Colon (tissue), 2 donors: ENCODE measurements around the gene ZNF614.
"Not testable (repeated sequence)": the region's sequence is repeated elsewhere in the genome, so short reads cannot be mapped to it uniquely, and the experiment has no call there.

Source experiments
- FAIRE-seq: peaks from 2 replicates; lab custom pipeline; 2012; peaks lifted over from hg19 to GRCh38; lab: Jason Lieb, UNC
- donor health status: control.
- donor health status: control.

ZNF614 gene

GRCh38 chr19:52028027-52028779 lies at the start of gene ZNF614:
TSS of gene ZNF614 (minus strand) at chr19:52028379. CDS start at chr19:52025745, 2,634 bp downstream.
- no peak for FAIRE-seq

DNA sequence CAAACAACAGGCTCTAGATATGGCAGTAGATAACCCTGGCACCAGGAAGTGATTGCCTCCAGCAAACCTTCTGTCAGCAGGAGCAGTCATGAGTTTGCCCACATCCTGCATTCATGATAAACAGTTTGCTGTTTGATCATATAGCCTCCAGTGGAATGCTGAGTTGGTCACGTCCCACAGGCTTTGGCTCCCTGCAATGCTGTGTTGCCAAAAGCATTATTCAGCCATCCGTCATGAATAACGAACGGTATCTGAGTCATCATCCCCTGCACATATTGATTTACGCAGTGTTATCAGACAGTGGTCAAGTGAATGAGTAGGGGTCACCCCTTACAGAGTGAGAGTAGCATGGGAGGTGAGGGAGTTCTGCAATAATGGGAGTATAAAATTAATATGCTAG lies 42.3 kb upstream of the ZNF614 start:
- no peak for FAIRE-seq

GRCh38 chr19:52069653-52070052 lies 41.5 kb upstream of the ZNF614 start:
- no peak for FAIRE-seq

DNA sequence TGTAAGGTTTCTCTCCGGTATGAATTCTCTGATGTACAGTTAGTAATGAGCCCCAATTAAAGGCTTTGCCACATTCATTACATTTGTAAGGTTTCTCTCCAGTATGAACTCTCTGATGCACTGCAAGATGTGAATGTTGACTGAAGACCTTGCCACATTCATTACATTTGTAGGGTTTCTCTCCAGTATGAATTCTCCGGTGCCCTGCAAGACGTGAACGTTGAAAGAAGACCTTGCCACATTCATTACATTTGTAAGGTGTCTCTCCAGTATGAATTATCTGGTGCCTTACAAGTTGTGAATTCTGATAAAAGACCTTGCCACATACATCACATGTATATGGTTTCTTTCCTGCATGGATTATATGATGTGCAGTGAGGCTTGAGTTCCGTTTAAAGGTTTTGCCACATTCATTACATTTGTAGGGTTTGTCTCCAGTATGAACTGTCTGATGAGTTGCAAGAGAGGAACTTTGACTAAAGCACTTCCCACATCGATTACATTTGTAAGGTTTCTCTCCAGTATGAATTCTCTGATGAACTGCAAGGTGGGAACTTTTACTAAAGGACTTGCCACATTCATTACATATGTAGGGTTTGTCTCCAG lies 38.2 kb upstream of the ZNF614 start:
- no peak for FAIRE-seq

DNA sequence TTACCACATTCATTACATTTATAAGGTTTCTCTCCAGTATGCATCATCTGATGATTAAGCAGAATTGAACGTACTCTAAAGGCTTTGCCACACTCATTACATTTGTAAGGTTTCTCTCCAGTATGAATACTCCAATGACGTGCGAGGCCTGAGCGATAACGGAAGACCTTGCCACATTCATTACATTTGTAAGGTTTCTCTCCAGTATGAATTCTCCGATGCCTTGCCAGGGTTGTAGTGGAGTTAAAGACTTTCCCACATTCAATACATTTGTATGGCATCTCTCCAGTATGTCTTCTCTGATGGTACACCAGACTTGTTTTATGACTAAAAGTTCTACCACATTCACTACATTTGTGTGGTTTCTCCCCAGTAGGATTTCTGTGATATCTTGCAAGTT lies 37.2 kb upstream of the ZNF614 start:
- FAIRE-seq: no peak

DNA sequence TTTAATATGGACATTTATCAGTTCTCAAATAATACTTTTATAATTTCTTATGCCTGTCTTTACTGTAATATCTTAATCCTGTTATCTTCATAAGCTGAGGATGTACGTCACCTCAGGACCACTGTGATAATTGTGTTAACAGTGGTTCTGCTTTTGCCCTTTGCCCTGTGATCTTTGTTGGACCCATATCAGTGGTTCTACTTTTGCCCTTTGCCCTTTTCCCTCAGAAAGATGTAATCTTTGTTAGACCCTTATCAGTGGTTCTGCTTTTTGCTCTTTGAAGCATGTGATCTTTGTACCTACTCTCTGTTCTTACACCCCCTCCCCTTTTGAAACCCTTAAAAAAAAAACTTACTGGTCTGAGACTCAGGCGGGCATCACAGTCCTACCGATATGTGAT lies 28.3 kb upstream of the ZNF614 start:
- not testable (repeated sequence) for FAIRE-seq

- not testable (repeated sequence) for FAIRE-seq
Measured at GRCh38 chr19:52051736-52052135, 23.6 kb upstream of the ZNF614 start.

GRCh38 chr19:52048555-52049501 lies 20.6 kb upstream of the ZNF614 start, which contains the start of gene ZNF432:
TSS of gene ZNF432 (minus strand) at chr19:52048838. CDS start at chr19:52046868, 1,970 bp downstream.
- FAIRE-seq: no peak

- FAIRE-seq: no peak
Measured at GRCh38 chr19:52039169-52039568, 11.0 kb upstream of the ZNF614 start.

GRCh38 chr19:52034051-52034728 lies 6.0 kb upstream of the ZNF614 start:
- FAIRE-seq: no peak

DNA sequence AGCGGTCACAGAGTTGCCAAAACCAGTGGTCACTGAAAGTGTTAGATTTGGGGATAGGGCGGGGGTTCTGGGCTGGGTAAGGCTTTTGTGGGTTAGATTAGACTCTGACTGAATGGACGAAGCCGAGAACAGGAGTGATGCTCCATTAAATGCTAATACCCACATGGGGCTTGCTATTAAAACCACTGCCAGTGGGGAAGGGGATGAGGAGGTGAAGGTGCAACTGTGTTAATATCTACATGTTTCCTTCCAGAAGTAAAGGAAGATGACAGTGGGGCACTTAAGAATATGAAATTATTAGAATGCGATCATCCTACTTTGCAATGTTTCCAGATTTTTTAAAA lies 573 bp upstream of the ZNF614 start:
- no peak for FAIRE-seq

DNA sequence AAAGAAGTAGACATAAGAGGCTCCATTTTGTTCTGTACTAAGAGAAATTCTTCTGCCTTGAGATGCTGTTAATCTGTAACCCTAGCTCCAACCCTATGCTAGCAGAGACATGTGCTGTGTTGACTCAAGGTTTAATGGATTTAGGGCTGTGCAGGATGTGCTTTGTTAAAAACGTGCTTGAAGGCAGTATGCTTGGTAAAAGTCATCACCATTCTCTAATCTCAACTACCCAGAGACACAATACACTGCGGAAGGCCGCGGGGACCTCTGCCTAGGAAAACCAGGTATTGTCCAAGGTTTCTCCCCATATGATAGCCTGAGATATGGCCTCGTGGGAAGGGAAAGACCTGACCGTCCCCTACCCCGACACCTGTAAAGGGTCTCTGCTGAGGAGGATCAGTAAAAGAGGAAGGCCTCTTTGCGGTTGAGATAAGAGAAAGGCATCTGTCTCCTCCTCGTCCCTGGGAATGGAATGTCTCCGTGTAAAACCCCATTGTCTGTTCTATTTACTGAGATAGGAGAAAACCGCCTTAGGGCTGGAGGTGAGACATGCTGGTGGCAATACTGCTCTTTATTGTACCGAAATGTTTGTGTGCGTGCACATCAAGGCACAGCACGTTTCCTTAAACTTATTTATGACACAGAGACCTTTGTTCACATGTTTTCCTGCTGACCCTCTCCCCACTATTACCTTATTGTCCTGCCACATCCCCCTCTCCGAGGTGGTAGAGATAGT lies 1.8 kb downstream of the ZNF614 start:
- FAIRE-seq: not testable (repeated sequence)

DNA sequence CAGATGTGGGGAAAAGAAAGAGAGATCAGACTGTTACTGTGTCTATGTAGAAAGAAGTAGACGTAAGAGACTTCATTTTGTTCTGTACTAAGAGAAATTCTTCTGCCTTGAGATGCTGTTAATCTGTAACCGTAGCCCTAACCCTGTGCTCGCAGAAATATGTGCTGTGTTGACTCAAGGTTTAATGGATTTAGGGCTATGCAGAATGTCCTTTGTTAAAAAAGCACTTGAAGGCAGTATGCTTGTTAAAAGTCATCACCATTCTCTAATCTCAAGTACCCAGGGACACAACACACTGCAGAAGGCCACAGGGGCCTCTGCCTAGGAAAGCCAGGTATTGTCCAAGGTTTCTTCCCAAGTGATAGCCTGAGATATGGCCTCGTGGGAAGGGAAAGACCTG lies 3.7 kb downstream of the ZNF614 start:
- FAIRE-seq: not testable (repeated sequence)

- no peak for FAIRE-seq
Measured at GRCh38 chr19:52022193-52022592, 6.0 kb downstream of the ZNF614 start.

GRCh38 chr19:52020506-52020905 lies 7.7 kb downstream of the ZNF614 start:
- FAIRE-seq: no peak

- FAIRE-seq: no peak
Measured at GRCh38 chr19:52010674-52011073, 17.5 kb downstream of the ZNF614 start.

DNA sequence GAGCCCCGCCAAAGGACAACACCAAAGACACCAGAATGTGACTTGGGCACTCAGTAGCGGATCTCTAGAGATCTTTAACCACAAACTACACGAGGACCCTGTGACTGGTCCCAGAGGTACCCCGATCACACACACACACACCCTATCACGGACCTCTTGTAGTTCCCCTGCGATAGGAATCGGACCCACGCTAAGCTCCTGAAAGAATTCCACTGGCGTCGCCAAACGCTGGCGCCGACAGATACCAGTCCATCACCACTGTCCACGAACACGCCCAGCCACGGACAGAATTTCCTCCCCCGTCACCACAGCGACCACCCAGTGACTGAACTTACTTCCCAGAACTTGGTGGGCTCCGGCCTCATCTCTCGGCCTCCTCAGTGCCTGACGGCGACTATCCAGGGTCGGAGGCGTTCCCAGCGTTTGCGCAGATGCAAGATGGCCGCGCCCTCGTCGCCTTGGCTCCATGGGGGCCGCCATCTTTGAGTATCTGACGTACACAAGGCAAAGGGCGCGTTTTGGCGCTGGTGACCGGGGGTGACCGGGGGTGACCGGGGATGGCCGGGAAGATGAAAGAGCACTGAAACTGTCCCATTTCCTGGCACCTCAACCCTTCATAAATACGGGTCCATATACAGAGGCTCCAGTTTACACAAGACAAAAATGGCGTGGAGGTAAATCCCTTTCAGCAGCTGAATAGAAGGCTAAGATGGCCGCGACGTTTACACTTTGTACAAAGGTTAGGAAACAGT lies 20.2 kb downstream of the ZNF614 start, which contains the start of gene ZNF615:
Gene ZNF615, minus strand, starts transcription at position 406 of the 752 bp plus-strand sequence. CDS start 4,500 bp downstream, outside the sequence.
- no peak for FAIRE-seq

- no peak for FAIRE-seq
Measured at GRCh38 chr19:52007451-52007805, 20.8 kb downstream of the ZNF614 start.

- FAIRE-seq: no peak
Measured at GRCh38 chr19:51994048-51994644, 34.0 kb downstream of the ZNF614 start.

- no peak for FAIRE-seq
Measured at GRCh38 chr19:51993422-51993821, 34.8 kb downstream of the ZNF614 start.
